Fibroblast of skin of back (primary cell): Measurements from ENCODE around the gene GOLT1B.

Source experiments
- DNase-seq: peaks from one replicate; pipeline ENCODE4 v3.0.0-alpha.2; 2013

Gene GOLT1B

DNA sequence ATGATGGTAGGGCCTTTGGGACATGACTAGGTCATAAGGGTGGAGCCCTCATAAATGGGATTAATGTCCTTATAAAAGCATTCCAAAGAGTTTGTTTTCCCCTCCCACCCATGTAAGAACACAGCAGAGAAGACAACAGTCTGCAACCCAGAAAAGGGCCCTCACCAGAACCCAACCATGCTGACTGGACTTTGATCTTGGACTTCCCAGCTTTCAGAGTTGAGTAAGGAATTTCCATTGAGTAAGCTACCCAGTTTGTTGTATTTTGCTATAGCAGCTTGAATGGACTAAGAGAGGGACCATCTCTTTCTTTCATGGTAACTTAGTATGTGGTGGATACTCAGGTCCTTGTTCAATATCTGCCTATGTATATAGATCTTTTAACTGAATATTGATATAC, 21.6 kb downstream of the GOLT1B start:
- no peak for DNase-seq

DNA sequence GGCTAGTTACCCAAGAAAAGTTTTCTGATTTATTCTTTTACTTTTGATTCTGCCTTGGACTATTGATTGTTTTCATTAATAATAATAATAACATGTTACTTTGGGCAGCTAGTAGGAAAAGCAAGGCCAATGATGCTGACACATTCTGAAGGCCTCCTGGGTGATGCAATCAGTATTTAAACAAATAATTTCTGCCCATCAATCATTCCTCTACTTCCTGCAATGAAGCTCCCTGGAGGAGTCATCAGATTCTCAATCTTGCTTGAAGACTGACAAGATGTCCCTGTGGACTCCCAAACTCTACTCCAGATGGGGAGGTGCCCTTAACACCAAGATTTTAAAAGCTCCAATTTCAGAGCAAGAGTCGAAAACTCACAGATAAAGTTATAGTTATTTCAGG, 24.5 kb downstream of the GOLT1B start, which contains the start of gene SPX:
Gene SPX (plus strand): TSS at position 244 of the 400 bp plus-strand sequence. CDS start 177 bp downstream, outside the sequence.
- peak; percentile 28 for DNase-seq

DNA sequence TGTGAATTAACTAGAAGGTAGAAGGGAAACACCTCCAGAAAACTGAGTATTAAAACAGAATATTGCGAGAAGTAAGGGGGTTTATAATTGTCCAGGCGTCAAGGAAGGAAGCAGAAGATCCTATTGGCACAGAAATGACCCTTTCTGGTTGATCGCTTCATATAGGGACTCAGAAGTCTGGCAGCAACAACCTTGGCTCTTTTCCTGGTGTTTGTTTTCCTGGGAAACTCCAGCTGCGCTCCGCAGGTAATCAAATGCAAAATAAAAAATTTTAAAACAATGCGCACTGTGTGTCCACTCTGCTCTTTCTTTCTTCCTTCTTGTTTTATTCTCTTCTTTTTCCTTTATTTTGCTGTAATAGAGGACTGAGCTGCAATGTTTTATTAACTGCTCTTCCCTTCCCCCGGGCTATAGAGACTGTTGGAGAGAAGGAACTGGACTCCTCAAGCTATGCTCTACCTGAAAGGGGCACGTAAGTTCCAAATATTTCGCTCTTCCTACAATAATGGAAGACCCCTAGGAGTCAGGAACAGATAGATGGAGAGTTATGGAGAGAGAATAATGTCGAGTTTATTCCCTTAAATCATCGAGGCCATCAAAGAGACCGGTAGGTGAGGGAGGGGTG, 25.2 kb downstream of the GOLT1B start:
- DNase-seq, result no peak

DNA sequence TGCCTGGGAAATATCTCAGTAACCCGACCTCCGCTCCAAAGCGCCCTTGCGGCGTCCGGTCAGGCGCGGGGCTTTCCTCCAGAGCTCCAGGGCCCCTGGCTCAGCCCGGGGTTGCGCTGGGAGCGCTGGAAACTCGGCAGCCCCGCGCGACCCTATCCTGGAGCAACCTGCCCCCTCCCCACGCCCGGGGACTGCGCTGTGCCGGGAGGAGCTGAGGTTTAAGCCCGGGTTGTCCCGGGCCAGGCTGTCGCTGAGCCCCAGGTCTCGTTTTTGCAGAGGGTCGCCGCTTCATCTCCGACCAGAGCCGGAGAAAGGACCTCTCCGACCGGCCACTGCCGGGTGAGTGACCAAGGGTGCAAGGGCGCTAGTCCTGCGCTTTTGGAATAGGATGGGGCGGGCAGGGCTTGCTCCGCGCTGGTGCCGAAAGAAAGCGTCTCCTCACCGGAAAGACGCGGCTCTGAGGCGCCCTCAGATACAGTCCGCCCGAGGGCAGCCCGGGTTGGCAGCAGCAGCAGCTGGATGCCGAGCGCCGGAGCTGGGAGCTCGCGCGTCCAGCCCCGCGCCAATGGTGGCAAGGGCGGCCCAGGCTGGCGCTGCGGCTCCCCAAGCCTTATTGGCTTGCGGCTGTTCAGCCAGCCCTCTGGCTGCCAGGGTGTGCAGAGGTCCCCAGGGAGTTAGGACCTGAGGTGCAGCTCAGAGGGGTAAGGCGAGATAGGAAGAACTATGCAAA, 26.0 kb downstream of the GOLT1B start:
- DNase-seq, result peak; percentile 60

DNA sequence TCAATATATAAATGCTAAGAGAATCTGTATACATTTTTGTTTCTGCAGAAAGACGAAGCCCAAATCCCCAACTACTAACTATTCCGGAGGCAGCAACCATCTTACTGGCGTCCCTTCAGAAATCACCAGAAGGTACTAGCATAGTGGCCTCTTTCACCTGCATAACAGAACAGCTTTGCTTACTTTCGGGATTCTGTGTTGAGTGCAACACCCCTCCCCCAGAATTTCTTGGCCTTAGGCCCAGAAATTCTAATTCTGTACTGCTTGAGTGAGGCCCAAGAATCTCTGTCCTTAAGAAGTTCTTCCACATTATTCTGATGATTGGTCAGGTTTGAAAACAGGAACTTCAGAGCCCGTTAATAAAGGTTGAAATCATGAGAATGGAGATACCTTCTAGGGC, 27.4 kb downstream of the GOLT1B start:
- DNase-seq, result no peak

DNA sequence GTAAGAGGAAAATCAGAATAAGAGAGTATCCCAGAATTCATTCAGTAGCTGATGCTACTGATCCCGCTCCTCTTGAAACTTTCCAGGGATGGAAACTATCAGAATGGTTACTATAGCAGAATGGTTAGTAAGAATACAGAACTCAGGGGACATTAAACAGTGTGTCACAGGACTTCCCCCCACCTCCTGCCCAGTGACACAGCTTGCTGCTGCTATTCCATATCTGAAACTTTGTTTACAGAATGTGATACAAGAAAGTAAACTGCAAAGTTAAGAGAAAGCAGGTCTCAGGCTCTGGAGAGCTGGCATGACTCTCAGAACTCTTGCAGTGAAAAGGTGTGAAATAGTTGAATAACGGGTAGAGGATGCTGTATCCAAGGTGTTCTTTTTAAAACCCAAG, 27.9 kb downstream of the GOLT1B start:
- DNase-seq, result no peak

DNA sequence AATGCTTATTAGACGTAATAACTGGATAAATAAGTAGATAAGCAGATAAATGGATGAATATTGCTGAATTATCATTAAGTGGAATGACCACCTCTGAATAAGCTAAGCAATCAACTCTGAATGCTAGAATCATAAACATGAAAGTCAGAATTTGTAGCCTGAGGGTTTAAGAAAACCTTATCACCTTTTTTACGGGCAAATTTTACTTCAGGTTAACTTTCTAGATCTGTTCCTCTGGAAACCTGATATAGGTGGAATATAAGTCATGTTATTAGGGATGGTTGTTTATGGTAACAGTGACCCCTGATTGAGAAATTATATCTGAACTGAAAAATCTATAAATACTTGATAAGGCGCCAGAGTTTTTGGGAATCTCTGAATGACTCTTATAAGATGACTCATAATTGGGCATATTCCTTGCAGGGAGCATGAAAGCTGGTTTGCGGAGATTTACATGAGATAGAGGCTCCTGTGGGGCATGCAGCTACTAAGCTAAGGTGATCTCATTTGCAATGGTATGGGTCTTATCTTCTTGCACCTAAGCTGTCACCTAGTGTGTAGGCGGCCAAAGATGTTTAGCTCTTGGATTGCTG, 36.6 kb downstream of the GOLT1B start:
- DNase-seq, result no peak

DNA sequence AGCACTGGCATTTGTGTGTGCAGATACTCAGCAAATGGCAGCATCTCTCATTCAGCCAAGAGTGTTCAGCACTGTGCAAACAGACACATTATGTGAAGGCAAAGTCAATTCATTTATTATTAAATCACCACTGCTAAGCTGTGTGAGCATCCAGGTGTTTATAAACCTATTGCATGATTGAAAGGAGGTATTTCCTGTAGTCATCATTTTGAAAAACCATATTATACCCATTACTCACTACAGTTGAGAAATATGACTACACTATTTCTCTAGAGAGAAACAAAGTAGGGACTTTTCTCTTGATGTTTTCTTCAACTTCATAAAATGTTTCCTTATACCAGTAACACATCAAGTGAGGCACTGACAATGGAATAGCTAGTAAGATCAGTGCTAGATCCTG, 38.2 kb downstream of the GOLT1B start:
- DNase-seq, result no peak

DNA sequence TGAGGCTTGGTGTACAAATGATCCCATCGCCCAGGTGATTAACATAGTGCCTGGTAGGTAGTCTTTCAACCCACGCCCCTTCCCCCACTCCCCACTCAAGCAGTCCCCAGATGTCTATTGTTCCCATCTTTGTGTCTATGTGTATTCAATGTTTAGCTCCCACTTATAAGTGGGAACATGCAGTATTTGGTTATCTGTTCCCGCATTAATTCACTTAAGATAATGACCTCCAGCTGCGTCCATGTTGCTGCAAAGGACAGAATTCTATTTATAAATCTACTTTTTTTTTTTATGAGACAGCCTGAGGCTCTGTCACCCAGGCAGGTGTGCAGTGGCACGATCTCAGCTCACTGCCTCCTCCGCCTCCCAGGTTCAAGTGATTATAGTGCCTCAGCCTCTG, 40.2 kb downstream of the GOLT1B start:
- no peak for DNase-seq

DNA sequence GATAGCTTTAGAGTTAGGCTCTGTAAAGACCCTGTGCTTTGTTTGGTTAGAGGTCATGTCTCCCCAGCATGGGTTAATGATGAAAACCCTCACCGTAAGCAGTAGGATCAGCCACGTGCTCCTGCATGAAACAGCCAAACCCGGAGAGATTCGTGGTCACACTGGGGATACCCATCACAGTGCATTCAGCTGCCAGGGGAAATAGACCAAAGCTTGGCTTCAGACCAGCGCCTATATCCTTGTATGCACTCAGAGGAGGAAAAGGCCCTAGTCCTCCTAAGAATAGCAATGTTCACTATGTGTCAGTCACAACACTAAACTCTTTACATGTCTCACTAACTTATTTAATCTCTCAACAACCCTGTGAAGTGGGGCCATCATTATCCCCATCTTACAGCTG, 40.8 kb downstream of the GOLT1B start:
- DNase-seq, result no peak

DNA sequence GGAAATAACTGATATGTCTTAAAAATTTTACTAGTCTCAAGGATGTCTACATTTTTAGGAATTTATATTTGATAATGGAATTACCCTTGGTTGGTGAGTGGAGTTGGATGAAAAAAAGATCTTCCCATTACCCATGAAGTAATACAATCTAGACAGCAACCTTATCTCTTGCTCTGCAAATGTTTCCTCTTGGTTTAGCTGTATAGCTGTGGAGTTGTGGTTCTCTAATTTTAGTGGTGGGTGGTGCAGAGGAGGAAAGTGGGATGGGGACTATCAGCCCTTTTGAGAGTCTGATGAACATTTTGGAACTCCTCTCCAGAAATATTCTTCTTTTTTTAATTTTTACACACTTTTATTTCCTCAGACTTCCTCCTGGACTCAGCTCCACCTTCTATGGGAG, 41.6 kb downstream of the GOLT1B start:
- DNase-seq, result no peak

DNA sequence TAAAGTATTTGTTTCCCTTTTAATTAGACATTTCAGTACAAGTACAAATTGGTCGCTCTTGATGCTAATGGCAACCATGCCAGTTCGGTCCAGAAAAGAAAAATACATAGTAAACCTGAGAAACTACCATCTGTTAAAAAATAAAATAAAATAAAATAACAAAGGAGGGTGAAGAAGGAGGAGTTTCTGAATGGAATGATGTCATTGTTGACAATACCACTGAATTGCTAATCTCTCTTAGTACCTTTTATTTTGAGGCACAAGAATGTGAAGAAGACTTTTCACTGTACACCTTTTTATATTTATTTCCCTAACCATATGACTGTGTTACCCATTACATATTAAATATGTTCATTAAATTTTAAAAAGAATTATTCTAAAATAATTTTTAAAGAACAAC, 44.0 kb downstream of the GOLT1B start:
- no peak for DNase-seq

DNA sequence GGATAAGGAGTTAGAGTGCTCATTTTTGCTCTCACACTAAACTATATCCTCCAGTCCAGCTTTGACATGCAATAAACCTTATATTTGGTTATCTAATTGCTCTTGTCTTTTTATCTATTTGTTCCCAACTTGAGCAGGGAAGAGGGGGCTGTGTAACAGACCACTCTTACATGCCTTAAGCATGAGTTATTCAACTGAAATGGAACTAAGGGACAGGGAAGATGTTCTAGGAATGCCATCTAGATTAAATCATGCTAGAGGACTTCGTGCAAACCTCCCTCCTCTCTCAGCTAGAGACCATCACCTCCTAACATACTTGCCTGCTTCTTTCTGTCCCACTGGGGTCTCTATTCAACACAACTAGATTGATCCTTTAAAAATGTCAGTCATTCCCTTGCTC, 45.1 kb downstream of the GOLT1B start:
- peak; percentile 72 for DNase-seq

DNA sequence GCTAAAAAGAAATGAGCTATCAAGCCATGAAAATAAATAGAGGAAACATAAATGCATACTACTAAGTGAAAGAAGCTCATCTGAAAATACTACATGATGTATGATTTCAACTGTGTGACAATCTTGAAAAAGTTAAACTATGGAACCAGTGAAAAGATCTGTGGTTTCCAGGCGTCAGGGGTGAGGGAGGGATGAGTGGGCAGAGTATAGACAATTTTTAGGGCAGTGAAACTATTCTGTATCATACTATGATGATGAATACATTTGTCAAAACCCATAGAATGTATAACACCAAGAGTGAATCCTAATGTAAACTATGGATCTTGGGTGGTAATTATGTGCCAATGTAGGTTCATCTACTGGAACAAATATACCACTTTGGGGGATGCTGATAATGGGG, 45.8 kb downstream of the GOLT1B start:
- DNase-seq, result no peak

DNA sequence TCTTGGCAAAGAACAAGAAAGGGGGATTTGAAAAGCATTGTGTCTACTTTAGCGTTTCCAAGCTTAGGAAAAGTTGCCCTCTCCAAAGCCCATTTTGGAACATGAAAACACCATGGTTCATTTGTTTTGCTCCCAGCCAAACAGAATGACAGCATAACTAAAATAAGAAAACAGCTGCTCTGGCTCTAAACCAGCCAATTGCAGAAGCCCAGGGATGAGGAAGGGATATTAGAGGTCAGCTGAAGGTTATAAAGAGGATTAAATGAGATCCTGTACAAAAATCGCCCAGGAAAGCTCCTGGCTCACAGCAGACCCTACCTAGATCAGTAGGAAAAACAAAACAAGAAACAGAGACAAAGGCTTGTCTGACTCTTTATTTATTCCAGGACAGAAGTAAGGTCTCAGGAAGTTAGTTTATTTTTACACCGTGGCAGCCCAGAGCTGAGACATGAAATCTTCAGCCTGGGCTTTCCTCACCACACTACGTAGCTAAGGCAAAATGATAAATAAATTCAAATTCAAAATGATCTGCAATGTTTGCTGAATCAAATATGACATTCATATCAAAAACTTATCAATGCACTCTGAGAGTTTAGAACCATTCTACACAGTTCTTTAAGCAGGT, 50.4 kb downstream of the GOLT1B start:
- no peak for DNase-seq

DNA sequence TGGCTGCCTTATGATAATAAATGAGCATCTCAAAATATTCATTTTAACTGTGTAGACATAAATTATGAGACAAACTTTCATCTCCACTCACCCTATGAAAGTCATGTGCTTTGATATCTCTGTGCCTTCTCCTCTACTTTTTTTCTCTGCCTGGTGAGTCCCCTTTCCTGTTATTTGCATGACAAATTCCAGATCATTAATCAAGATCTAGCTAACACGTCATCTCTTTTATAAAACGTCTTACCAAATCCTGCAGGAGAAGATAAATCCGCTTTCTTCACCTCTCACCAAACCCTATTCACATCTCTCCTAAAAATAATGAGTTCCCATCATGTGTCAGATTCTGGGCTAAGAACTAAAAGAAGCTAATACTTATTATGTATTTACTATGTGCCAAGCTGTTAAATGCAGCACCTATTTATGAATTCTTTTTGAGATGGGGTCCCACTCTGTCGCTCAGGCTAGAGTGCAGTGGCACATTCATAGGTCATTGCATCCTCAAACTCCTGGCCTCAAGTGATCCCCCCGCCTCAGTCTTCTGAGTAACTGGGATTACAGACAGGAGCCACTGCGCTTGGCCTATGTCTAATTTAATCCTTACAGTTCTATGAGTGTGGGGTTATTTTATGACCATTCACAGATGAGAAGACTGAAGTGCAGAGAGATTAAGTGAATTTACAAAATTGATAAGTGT, 51.2 kb downstream of the GOLT1B start:
- DNase-seq, result no peak

DNA sequence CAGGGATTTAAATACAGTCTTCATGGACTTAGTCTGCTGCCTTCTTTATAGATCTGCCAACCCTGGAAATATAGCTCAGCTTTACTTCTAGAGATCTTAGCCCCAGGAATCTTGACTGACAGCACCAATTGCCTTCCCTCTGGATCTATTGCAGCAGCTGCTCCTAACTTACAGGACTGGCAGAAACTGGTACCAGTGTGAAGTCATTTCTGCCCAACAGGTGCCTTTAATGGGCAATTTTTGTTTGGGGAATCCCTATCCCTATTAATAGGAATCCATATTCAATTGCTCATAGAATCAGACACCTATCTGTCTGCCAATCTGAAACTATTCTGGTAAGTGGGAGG, 51.7 kb downstream of the GOLT1B start:
- no peak for DNase-seq

DNA sequence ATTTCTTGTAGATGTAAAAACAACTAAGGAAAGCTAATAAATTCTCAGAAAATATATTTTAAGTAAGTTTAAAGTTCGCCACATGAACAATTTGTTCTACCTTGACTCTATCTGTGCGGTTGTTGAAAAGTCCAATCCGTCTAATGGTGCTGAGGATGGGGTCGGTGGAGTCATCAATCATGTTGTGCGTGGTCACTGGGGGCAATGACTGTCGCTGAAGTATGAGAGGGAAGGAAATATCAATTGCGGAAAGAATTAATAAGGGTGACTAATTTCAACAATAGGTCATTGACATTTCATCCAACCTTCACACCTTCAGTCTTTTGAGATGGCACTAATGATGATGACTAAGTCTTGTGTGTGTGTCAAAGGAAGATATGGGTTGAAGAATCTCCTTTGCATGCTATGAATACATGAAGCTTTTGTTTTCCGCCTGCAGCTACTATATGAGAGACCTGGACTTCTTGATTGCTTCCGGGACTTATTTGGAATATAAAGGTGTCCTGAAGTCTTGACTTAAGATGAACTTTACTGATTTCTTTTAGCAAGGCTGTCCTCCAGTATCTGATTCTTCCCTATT, 56.6 kb downstream of the GOLT1B start:
- DNase-seq, result no peak

DNA sequence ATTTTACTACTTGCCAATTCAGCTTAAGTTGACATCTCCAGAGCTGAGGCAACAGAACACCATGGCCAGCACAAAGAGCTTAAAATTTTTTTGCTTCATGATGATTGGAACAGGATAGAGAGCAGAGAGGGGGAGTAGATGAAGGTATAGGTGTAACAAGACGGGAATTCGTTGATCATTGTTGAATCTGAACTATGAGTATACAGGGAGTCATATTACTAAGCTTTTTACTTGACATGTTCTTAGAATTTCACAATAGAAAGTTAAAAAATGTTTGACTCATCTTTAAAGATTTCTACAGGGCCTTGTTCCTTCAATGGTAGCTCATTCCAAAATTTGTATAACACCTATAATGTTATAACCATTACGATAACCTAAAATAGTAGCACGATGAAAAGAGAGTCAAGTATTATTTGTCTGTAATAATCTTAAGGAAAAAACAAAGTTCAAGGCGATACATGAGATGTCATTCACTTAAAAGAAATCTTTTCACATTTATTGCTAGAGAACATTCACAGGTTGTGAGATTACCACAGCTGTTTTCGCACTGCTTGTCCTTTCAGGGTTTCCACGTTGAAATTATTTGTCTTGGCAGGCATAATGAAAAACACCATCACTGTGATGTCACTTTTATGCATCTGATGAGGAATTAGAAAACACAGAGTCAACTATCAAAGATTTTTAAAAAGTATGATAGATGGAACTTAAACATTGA, 58.4 kb downstream of the GOLT1B start:
- peak; percentile 22 for DNase-seq

DNA sequence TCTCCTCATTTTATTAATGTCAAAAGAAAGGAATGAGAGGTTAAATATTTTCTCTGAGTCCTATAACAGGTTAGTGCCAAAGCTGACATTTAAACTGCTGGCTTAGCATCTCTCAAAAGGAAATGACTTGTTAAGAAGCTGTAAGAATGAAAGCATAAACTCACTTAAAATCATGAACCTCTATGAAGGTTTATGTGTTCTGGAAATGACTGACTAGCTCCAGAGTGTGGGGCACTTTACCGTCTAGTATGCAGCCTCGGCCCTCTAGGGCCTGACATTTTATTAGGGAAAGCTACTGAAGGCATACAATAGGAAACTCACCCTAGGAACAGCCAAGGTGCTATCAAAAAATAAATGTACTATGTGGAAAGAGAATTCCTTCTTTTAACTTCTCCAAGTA, 59.6 kb downstream of the GOLT1B start:
- no peak for DNase-seq

DNA sequence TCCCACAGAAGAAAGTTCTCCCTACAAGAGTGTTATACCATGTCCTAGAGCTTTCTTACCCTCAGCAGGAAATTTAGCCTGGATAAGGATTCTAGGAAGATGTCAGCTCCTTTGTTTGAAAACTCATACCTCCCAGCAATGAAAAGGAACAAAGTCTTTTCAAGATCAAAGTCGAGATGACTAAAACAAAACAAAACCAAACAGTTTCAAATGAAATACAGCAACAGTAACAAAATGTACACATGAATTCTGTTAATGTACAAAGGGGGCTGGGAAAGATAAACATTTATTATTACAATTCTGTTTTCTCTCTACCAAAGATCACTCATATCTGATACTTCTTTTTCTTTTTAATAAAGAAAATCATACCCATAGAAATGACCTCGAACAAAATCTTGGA, 61.3 kb downstream of the GOLT1B start:
- DNase-seq, result no peak
